H1 (cell line): ENCODE results near the gene H2AZ2. TPM values are rescaled to one million over a fixed set of nuclear protein-coding genes. Genes with fewer than 3 reads are reported as not detected.

Source experiments
- CTCF ChIA-PET: fragments of 300-600 bp; sonication (Branson Sonifier 250); formaldehyde crosslinking; loops from one replicate; lab custom pipeline; 2021; ENCODE audit not compliant: partially characterized antibody; lab: Charles Lee
- POLR2A ChIA-PET: fragments of 300-600 bp; sonication (Branson Sonifier 250); formaldehyde crosslinking; loops from one replicate; lab custom pipeline; 2021; ENCODE audit warnings: inconsistent platforms; ENCODE audit not compliant: partially characterized antibody; lab: Charles Lee
- DNase-seq, 2 experiments: peaks; one replicate each; pipeline versions ENCODE4 v3.0.0 to v3.0.0-alpha.2; 2010 to 2022; ENCODE audit warnings: low spot score in 2 of 2, low read depth in 1 of 2, mixed read lengths in 1 of 2
- FAIRE-seq: peaks from 2 replicates; lab custom pipeline; 2011; peaks lifted over from hg19 to GRCh38; lab: Jason Lieb, UNC
- H2AFZ ChIP-seq: 2 replicates; pipeline ENCODE4 v1.8.1; 2012; ENCODE audit warnings: low read length, inconsistent platforms
- H2AK5ac ChIP-seq: 2 replicates; pipeline ENCODE4 v1.6.1; 2013; ENCODE audit warnings: low read depth, low read length
- H2BK120ac ChIP-seq: replicated peaks from 2 replicates; pipeline ENCODE3; 2013; ENCODE audit warnings: low read depth, low read length, inconsistent platforms
- H2BK12ac ChIP-seq: 2 replicates; pipeline ENCODE4 v1.6.1; 2013; ENCODE audit warnings: low read depth, low read length
- H2BK15ac ChIP-seq: 2 replicates; pipeline ENCODE4 v1.6.1; 2013; ENCODE audit warnings: low read length
- H2BK20ac ChIP-seq: 2 replicates; pipeline ENCODE4 v1.6.1; 2013; ENCODE audit warnings: low read length
- H2BK5ac ChIP-seq: 2 replicates; pipeline ENCODE4 v1.6.1; 2013; ENCODE audit warnings: low read depth, low read length
- H3K14ac ChIP-seq: 2 replicates; pipeline ENCODE4 v1.6.1; 2013; ENCODE audit warnings: inconsistent platforms; ENCODE audit not compliant: insufficient read length
- H3K18ac ChIP-seq: 2 replicates; pipeline ENCODE4 v1.6.1; 2013; ENCODE audit warnings: low read length; ENCODE audit errors: extremely low read depth
- H3K23ac ChIP-seq: 2 replicates; pipeline ENCODE4 v1.6.1; 2013; ENCODE audit warnings: inconsistent platforms; ENCODE audit not compliant: insufficient read length
- H3K23me2 ChIP-seq: 2 replicates; pipeline ENCODE4 v1.6.1; 2013; ENCODE audit warnings: low read depth, low read length
- H3K27ac ChIP-seq: 2 replicates; pipeline ENCODE4 v1.6.1; 2011; ENCODE audit warnings: low read depth, low read length, inconsistent platforms
- H3K27me3 ChIP-seq, 4 experiments: replicated peaks in 1 of 4; 1 replicate in 1 of 4; 2 replicates in 3 of 4; pipeline versions ENCODE4 v1.6.1 to v1.8.1; 2011 to 2013; ENCODE audit warnings: low read length in 3 of 4, mild to moderate bottlenecking in 3 of 4, inconsistent platforms in 2 of 4, mixed read lengths in 2 of 4, moderate library complexity in 1 of 4; ENCODE audit not compliant: control insufficient read depth in 3 of 4, insufficient read depth in 3 of 4; ENCODE audit errors: extremely low read depth in 1 of 4
- H3K36me3 ChIP-seq, 4 experiments: 2 replicates each; pipeline versions ENCODE4 v1.6.1 to v1.8.1; 2011 to 2013; ENCODE audit warnings: mild to moderate bottlenecking in 4 of 4, low read length in 3 of 4, moderate library complexity in 2 of 4, control low read depth in 1 of 4, inconsistent platforms in 1 of 4; ENCODE audit not compliant: insufficient read depth in 4 of 4, control insufficient read depth in 2 of 4
- H3K4ac ChIP-seq: replicated peaks from 2 replicates; pipeline ENCODE3; 2013; ENCODE audit warnings: low read length, low read depth, mixed read lengths, inconsistent platforms; ENCODE audit not compliant: insufficient read length
- H3K4me1 ChIP-seq, 4 experiments: replicated peaks in 1 of 4; 1 replicate in 1 of 4; 2 replicates in 3 of 4; pipeline versions ENCODE4 v1.6.1 to v1.8.1; 2011 to 2013; ENCODE audit warnings: low read length in 3 of 4, inconsistent platforms in 2 of 4, mixed read lengths in 1 of 4; ENCODE audit not compliant: insufficient read depth in 4 of 4, control insufficient read depth in 3 of 4
- H3K4me2 ChIP-seq, 2 experiments: 2 replicates each; pipeline versions ENCODE4 v1.6.1 to v1.8.1; 2011 to 2013; ENCODE audit warnings: low read depth in 2 of 2, low read length in 2 of 2, control low read depth in 1 of 2, inconsistent platforms in 1 of 2, mild to moderate bottlenecking in 1 of 2; ENCODE audit not compliant: insufficient read depth in 1 of 2
- H3K4me3 ChIP-seq, 4 experiments: fragments of 200-600, 300-600 bp in 1 of 4; sonication (generic), shearing (Covaris generic), sonication (Bioruptor Twin) in 1 of 4; 2 replicates each; pipeline versions ENCODE4 v1.5.1 to v1.8.1; 2011 to 2016; ENCODE audit warnings: low read length in 4 of 4, low read depth in 3 of 4, control low read depth in 2 of 4, inconsistent platforms in 2 of 4, mild to moderate bottlenecking in 2 of 4, mixed read lengths in 1 of 4, moderate library complexity in 1 of 4; ENCODE audit not compliant: insufficient read depth in 2 of 4; ENCODE audit errors: extremely low read depth in 1 of 4
- H3K56ac ChIP-seq: replicated peaks from 2 replicates; pipeline ENCODE3; 2013; ENCODE audit warnings: low read depth, mild to moderate bottlenecking, mixed read lengths, low read length, inconsistent platforms; ENCODE audit not compliant: insufficient read length
- H3K79me1 ChIP-seq: 2 replicates; pipeline ENCODE4 v1.6.1; 2013; ENCODE audit warnings: low read depth, low read length, control low read depth
- H3K79me2 ChIP-seq, 2 experiments: 2 replicates each; pipeline versions ENCODE4 v1.6.1 to v1.8.1; 2012 to 2013; ENCODE audit warnings: low read length in 2 of 2, mild to moderate bottlenecking in 2 of 2, inconsistent platforms in 1 of 2; ENCODE audit not compliant: insufficient read depth in 2 of 2, control insufficient read depth in 1 of 2
- H3K9ac ChIP-seq, 4 experiments: replicated peaks in 1 of 4; 1 replicate in 1 of 4; 2 replicates in 3 of 4; pipeline versions ENCODE4 v1.6.1 to v1.8.1; 2011 to 2013; ENCODE audit warnings: low read depth in 3 of 4, low read length in 3 of 4, control low read depth in 2 of 4, mild to moderate bottlenecking in 2 of 4, moderate library complexity in 2 of 4, inconsistent platforms in 1 of 4; ENCODE audit errors: extremely low read depth in 1 of 4
- H3K9me3 ChIP-seq, 2 experiments: 2 replicates each; pipeline versions ENCODE4 v1.6.1 to v1.8.1; 2012 to 2013; ENCODE audit warnings: mild to moderate bottlenecking in 2 of 2, moderate library complexity in 2 of 2, control low read depth in 1 of 2, inconsistent platforms in 1 of 2, low read depth in 1 of 2, low read length in 1 of 2, mixed read lengths in 1 of 2; ENCODE audit not compliant: insufficient read depth in 2 of 2
- H4K20me1 ChIP-seq, 2 experiments: replicated peaks in 1 of 2; 2 replicates each; pipeline versions ENCODE3 to v1.8.1; 2011 to 2013; ENCODE audit warnings: inconsistent platforms in 2 of 2, low read length in 2 of 2, mild to moderate bottlenecking in 1 of 2; ENCODE audit not compliant: insufficient read depth in 2 of 2, control insufficient read depth in 1 of 2
- H4K5ac ChIP-seq: 2 replicates; pipeline ENCODE4 v1.6.1; 2013; ENCODE audit warnings: low read length, low read depth, mixed read lengths, inconsistent platforms; ENCODE audit not compliant: insufficient read length
- H4K8ac ChIP-seq: 2 replicates; pipeline ENCODE4 v1.8.0; 2013; ENCODE audit warnings: mild to moderate bottlenecking, moderate library complexity, low read length, inconsistent platforms; ENCODE audit not compliant: insufficient read depth; ENCODE audit errors: extremely low read depth
- H4K91ac ChIP-seq: replicated peaks from 2 replicates; pipeline ENCODE3; 2013; ENCODE audit warnings: low read length, mixed read lengths, inconsistent platforms; ENCODE audit not compliant: insufficient read length
- CHD2 ChIP-seq: IDR thresholded peaks from 2 replicates; pipeline ENCODE4 v1.6.1; 2012; ENCODE audit warnings: low read length, improper control_type of control experiment
- CTBP2 ChIP-seq: IDR thresholded peaks from 2 replicates; pipeline ENCODE4 v1.7.0; 2011; ENCODE audit warnings: borderline replicate concordance, mild to moderate bottlenecking, moderate library complexity, mixed read lengths, low read length; ENCODE audit not compliant: insufficient read depth, insufficient read length
- JUN ChIP-seq: IDR thresholded peaks from 2 replicates; pipeline ENCODE4 v1.6.1; 2011; ENCODE audit warnings: low read depth, mild to moderate bottlenecking, improper control_type of control experiment, low read length
- KDM4A ChIP-seq: IDR thresholded peaks from one replicate; pipeline ENCODE4 v1.7.1; 2012; ENCODE audit warnings: low read depth, mild to moderate bottlenecking, moderate library complexity, low read length, inconsistent platforms; ENCODE audit not compliant: severe bottlenecking
- KDM5A ChIP-seq: fragments of 200-600 bp; IDR thresholded peaks from 2 replicates; pipeline ENCODE4 v1.7.1; 2012; ENCODE audit warnings: mild to moderate bottlenecking, low read length, inconsistent platforms, mixed read lengths
- RAD21 ChIP-seq, 2 experiments: IDR thresholded peaks in 1 of 2; conservative IDR thresholded peaks in 1 of 2; 2 replicates each; pipeline ENCODE4 v1.6.1; 2011; ENCODE audit warnings: low read depth in 2 of 2, low read length in 2 of 2, improper control_type of control experiment in 1 of 2, inconsistent platforms in 1 of 2, mild to moderate bottlenecking in 1 of 2, moderate library complexity in 1 of 2
- SIN3A ChIP-seq, 2 experiments: IDR thresholded peaks in 1 of 2; conservative IDR thresholded peaks in 1 of 2; 2 replicates each; pipeline ENCODE4 v1.6.1; 2011 to 2012; ENCODE audit warnings: low read length in 2 of 2, improper control_type of control experiment in 1 of 2, low read depth in 1 of 2, mild to moderate bottlenecking in 1 of 2
- SP1 ChIP-seq: IDR thresholded peaks from 2 replicates; pipeline ENCODE4 v1.6.1; 2011; ENCODE audit warnings: low read depth, low read length
- TAF1 ChIP-seq: IDR thresholded peaks from 2 replicates; pipeline ENCODE4 v1.6.1; 2011; ENCODE audit warnings: mild to moderate bottlenecking, low read depth, low read length
- WGBS, 2 experiments: shearing (Covaris generic) in 1 of 2; methylation state at CpG; one replicate each; pipeline versions ENCODE4 v1.1.6 to v1.1.7; 2013 to 2015; ENCODE audit warnings: low lambda C conversion rate in 2 of 2, mixed read lengths in 2 of 2, inconsistent platforms in 1 of 2, low coverage in 1 of 2, missing lambda C conversion rate in 1 of 2; ENCODE audit not compliant: insufficient replicate concordance in 2 of 2, insufficient coverage in 1 of 2, insufficient read length in 1 of 2; ENCODE audit errors: extremely low coverage in 1 of 2, missing lambda C conversion rate in 1 of 2; 5-methylcytosine and 5-hydroxymethylcytosine counted together
- polyA plus RNA-seq, 7 experiments: library from polyadenylated mRNA; depleted of rRNA in 3 of 7; stranded (reverse) in 5 of 7; unstranded in 2 of 7; fragments of >200 nt in 5 of 7; fragments of 200-250 nt in 2 of 7; gene quantifications; 1 replicate in 5 of 7; 2 replicates in 1 of 7; 4 replicates in 1 of 7; pipeline versions ENCODE4 v1.2.1 to v1.2.3, GENCODE V29; 2011 to 2013; ENCODE audit warnings: missing spikeins in 2 of 7, mixed read lengths in 2 of 7
- total RNA-seq: library from RNA; stranded (reverse); fragmentation: NEBNext Ultra II Directional; extraction: Animal tissue kit (Norgen Biotek cat#: 25700); gene quantifications from 2 replicates; pipeline ENCODE4 v1.2.1, GENCODE V29; 2021

Gene H2AZ2
- total and polyA plus RNA-seq, 2 of the 8 experiments (the other 6 are each of a cell fraction or from before 2014, with no cell fraction given), result 168 to 187 TPM

- Histone ChIP-seq H2BK120ac (no peak overlapping the region), H4K91ac (peak overlapping the region; percentile 95), H3K4ac (peak overlapping the region; percentile 76), H3K27me3 (no peaks in the 10 kb centered on the region), H4K5ac (peak overlapping the region; percentile 89), H3K23me2 (peaks cover 5% of the 10 kb centered on the region), H3K9me3 (no peaks in the 10 kb centered on the region), H3K18ac (no peak overlapping the region; the same call in 1 of the 2 replicates), H3K56ac (peak overlapping the region; percentile 50), H2AK5ac (peak overlapping the region; percentile 94; the same call in 1 of the 2 replicates), H3K4me1 (peaks cover 0 to 5% (median 0%) of the 10 kb centered on the region in 4 experiments; a peak in 3 of 7 replicates), H3K27ac (peak overlapping the region; percentile 98), H2BK12ac (peak overlapping the region; percentile 33; the same call in 1 of the 2 replicates), H2BK5ac (peak overlapping the region; percentile 97), H2BK15ac (no peak overlapping the region), H2BK20ac (no peak overlapping the region), H3K4me2 (peak overlapping the region; percentile 95 to 98), H2AFZ (no peak overlapping the region), H4K20me1 (peaks cover 26% of the 10 kb centered on the region in 2 experiments), H3K4me3 (peak overlapping the region; percentile 70 to 98 (median 90)), H3K36me3 (peaks cover 27 to 52% (median 42%) of the 10 kb centered on the region in 4 experiments), H3K79me2 (peaks cover 19 to 41% of the 10 kb centered on the region in 2 experiments), H4K8ac (peak overlapping the region; percentile 99), H3K9ac (peak overlapping the region; percentile 93 to 100 (median 98)), H3K79me1 (no peaks in the 10 kb centered on the region), H3K14ac (no peak overlapping the region), H3K23ac (no peak overlapping the region)
- ChIA-PET POLR2A (interaction anchor here (0.6 to 4.0 kb wide), 44 partner anchors 8 to 314 kb away, joined by 3 to 35 read pairs (median 4); partner anchors contain the start of genes H2AZ2, OGDH, TBRG4 and TMED4), CTCF (interaction anchor here (1.0 to 1.8 kb wide), 10 partner anchors 16 to 232 kb away, joined by 3 to 12 read pairs (median 5); partner anchors contain the start of gene TMED4)
- DNase-seq (peak; percentile 58 to 73), FAIRE-seq (no peak)
- 6% methylated on average over 26 of the region's 26 CpGs; no CpG with 5 or more reads in 1 of the 2 experiments for WGBS, 2 experiments
- TF ChIP-seq RAD21 (IDR thresholded peaks at IDR 0.05 in 1 of 2, conservative IDR thresholded peaks at IDR 0.05 in 1 of 2; ENCODE audit: low read depth in 2 of 2, low read length in 2 of 2) (peak; percentile 29 to 35; a peak in 2 of 4 replicates), SIN3A (conservative IDR thresholded peaks at IDR 0.05 in 1 of 2, IDR thresholded peaks at IDR 0.05 in 1 of 2; ENCODE audit: low read depth in 1 of 2, low read length in 2 of 2) (no peak), JUN (no peak), CHD2 (no peak), CTBP2 (no peak), KDM5A (no peak), TAF1 (peak; percentile 81), KDM4A (no peak), SP1 (peak; percentile 33; the same call in 1 of the 2 replicates)
Observed at GRCh38 chr7:44797329-44798258, 50.3 kb downstream of the H2AZ2 start.
